HEK293 (cell line): ENCODE data around the gene PDE3B.

Experiments used
- EGR2 ChIP-seq: fragments of 450-650 bp; formaldehyde crosslinking; IDR thresholded peaks from 2 replicates; pipeline ENCODE4 v1.5.1; 2016; ENCODE audit warnings: low read depth, missing biosample characterization, missing genetic modification characterization
- TRIM28 ChIP-seq: IDR thresholded peaks from 2 replicates; pipeline ENCODE4 v1.6.1; 2011; ENCODE audit warnings: low read length, control low read depth, borderline replicate concordance
- ZNF24 ChIP-seq: fragments of 450-650 bp; formaldehyde crosslinking; IDR thresholded peaks from 2 replicates; pipeline ENCODE4 v1.5.1; 2016; ENCODE audit warnings: missing biosample characterization, missing genetic modification characterization
- ZNF473 ChIP-seq: fragments of 450-650 bp; formaldehyde crosslinking; IDR thresholded peaks from 2 replicates; pipeline ENCODE4 v1.5.1; 2017; ENCODE audit warnings: missing biosample characterization, missing genetic modification characterization

- no peak for TF ChIP-seq ZNF24 (tag by site-specific recombination)
- TF ChIP-seq ZNF473 (tag by site-specific recombination): no peak
- no peak for TF ChIP-seq TRIM28
- TF ChIP-seq EGR2 (tag by site-specific recombination): no peak
These were observed 130.2 kb downstream of the PDE3B start for GRCh38 chr11:14773755-14774154.
